Neural cell (in vitro differentiated cells): ENCODE results near the gene PTPRN2. TPM values are rescaled to one million over a fixed set of nuclear protein-coding genes. Genes with fewer than 3 reads are reported as not detected.

Experiments
- H2AFZ ChIP-seq: fragments of 200-600, 300-800 bp; sonication (generic), shearing (Covaris generic); 2 replicates; pipeline ENCODE4 v1.6.0; 2014; ENCODE audit warnings: low read depth, mild to moderate bottlenecking, antibody characterized with exemption, low read length, moderate library complexity
- H3F3A ChIP-seq: fragments of 200-600 bp; shearing (Covaris generic); 2 replicates; pipeline ENCODE4 v1.6.1; 2016; ENCODE audit warnings: mild to moderate bottlenecking, moderate library complexity, mixed read lengths, antibody characterized with exemption, low read length; ENCODE audit not compliant: insufficient read depth, poor library complexity, severe bottlenecking
- H3K27ac ChIP-seq: fragments of 200-600, 300-800 bp; sonication (generic), shearing (Covaris generic); 2 replicates; pipeline ENCODE4 v1.5.1; 2014; ENCODE audit warnings: mild to moderate bottlenecking, low read length, moderate library complexity
- H3K27me3 ChIP-seq: fragments of 300-800, 200-600 bp; sonication (generic), shearing (Covaris generic); 2 replicates; pipeline ENCODE4 v1.6.0; 2014; ENCODE audit warnings: mild to moderate bottlenecking, low read depth, low read length, moderate library complexity; ENCODE audit not compliant: insufficient read depth
- H3K36me3 ChIP-seq: fragments of 300-800, 200-600 bp; sonication (generic), shearing (Covaris generic); 2 replicates; pipeline ENCODE4 v1.5.1; 2014; ENCODE audit warnings: mild to moderate bottlenecking, antibody characterized with exemption, low read length, moderate library complexity; ENCODE audit not compliant: insufficient read depth
- H3K4me2 ChIP-seq: fragments of 300-800, 200-600 bp; sonication (generic), shearing (Covaris generic); 2 replicates; pipeline ENCODE4 v1.6.0; 2014; ENCODE audit warnings: mild to moderate bottlenecking, low read length
- H3K4me3 ChIP-seq: fragments of 300-800, 200-600 bp; sonication (generic), shearing (Covaris generic); 2 replicates; pipeline ENCODE4 v1.5.1; 2014; ENCODE audit warnings: mild to moderate bottlenecking, low read length, moderate library complexity
- H3K79me2 ChIP-seq: fragments of 200-600 bp; shearing (Covaris generic); replicated peaks from 2 replicates; pipeline ENCODE4 v1.6.0; 2014; ENCODE audit warnings: mild to moderate bottlenecking, low read length, moderate library complexity; ENCODE audit not compliant: insufficient read depth
- H3K9ac ChIP-seq: fragments of 300-800, 200-600 bp; sonication (generic), shearing (Covaris generic); 2 replicates; pipeline ENCODE4 v1.6.1; 2016; ENCODE audit warnings: mild to moderate bottlenecking, low read length, mixed read lengths
- H3K9me2 ChIP-seq: fragments of 200-600 bp; shearing (Covaris generic); 2 replicates; pipeline ENCODE4 v1.6.1; 2016; ENCODE audit warnings: mild to moderate bottlenecking, low read length, mixed read lengths; ENCODE audit not compliant: insufficient read depth
- H3K9me3 ChIP-seq: fragments of 200-600, 300-800 bp; sonication (generic), shearing (Covaris generic); 2 replicates; pipeline ENCODE4 v1.6.1; 2016; ENCODE audit warnings: mild to moderate bottlenecking, mixed run types, low read length, moderate library complexity, mixed read lengths
- H4K20me1 ChIP-seq: fragments of 200-600 bp; shearing (Covaris generic); 2 replicates; pipeline ENCODE4 v1.6.1; 2016; ENCODE audit warnings: mild to moderate bottlenecking, mixed run types; ENCODE audit not compliant: insufficient read depth
- EP300 ChIP-seq: fragments of 450-650 bp; conservative IDR thresholded peaks from 2 replicates; pipeline ENCODE4 v1.6.1; 2014; ENCODE audit warnings: antibody characterized with exemption, mild to moderate bottlenecking, moderate library complexity; ENCODE audit not compliant: poor library complexity, severe bottlenecking
- EZH2 ChIP-seq: fragments of 200-600, 300-800 bp; shearing (Covaris generic), sonication (generic); IDR thresholded peaks from 2 replicates; pipeline ENCODE4 v1.6.1; 2014; ENCODE audit warnings: antibody characterized with exemption, low read length, borderline replicate concordance, mild to moderate bottlenecking; ENCODE audit not compliant: insufficient read depth, poor library complexity, severe bottlenecking
- MXI1 ChIP-seq: fragments of 450-650 bp; conservative IDR thresholded peaks from 2 replicates; pipeline ENCODE4 v1.6.1; 2014; ENCODE audit warnings: antibody characterized with exemption, mild to moderate bottlenecking; ENCODE audit not compliant: poor library complexity, severe bottlenecking
- POLR2AphosphoS5 ChIP-seq: IDR thresholded peaks from 2 replicates; pipeline ENCODE4 v1.6.1; 2012
- RAD21 ChIP-seq: fragments of 450-650 bp; conservative IDR thresholded peaks from 2 replicates; pipeline ENCODE4 v1.6.1; 2014; ENCODE audit warnings: antibody characterized with exemption, mild to moderate bottlenecking, moderate library complexity
- SMC3 ChIP-seq: fragments of 450-650 bp; conservative IDR thresholded peaks from 2 replicates; pipeline ENCODE4 v1.6.1; 2014; ENCODE audit warnings: antibody characterized with exemption, mild to moderate bottlenecking, moderate library complexity; ENCODE audit not compliant: poor library complexity
- TAF1 ChIP-seq: IDR thresholded peaks from 2 replicates; pipeline ENCODE4 v1.6.1; 2012; ENCODE audit warnings: low read depth
- polyA plus RNA-seq: library from polyadenylated mRNA; depleted of rRNA; stranded (reverse); fragments of >200 nt; gene quantifications from 2 replicates; pipeline ENCODE4 v1.2.3, GENCODE V29; 2014
- TF ChIP-seq, protein P1 (sequence below): fragments of 450-650 bp; IDR thresholded peaks from 2 replicates; pipeline ENCODE4 v1.5.1; 2014; ENCODE audit warnings: antibody characterized with exemption, mild to moderate bottlenecking, moderate library complexity; ENCODE audit not compliant: poor library complexity, severe bottlenecking
- TF ChIP-seq, protein P2 (sequence below): IDR thresholded peaks from 2 replicates; pipeline ENCODE4 v1.6.1; 2012; ENCODE audit warnings: borderline replicate concordance

Gene PTPRN2
- polyA plus RNA-seq, 1 donor from 2014 or later, result 31.0 TPM

DNA sequence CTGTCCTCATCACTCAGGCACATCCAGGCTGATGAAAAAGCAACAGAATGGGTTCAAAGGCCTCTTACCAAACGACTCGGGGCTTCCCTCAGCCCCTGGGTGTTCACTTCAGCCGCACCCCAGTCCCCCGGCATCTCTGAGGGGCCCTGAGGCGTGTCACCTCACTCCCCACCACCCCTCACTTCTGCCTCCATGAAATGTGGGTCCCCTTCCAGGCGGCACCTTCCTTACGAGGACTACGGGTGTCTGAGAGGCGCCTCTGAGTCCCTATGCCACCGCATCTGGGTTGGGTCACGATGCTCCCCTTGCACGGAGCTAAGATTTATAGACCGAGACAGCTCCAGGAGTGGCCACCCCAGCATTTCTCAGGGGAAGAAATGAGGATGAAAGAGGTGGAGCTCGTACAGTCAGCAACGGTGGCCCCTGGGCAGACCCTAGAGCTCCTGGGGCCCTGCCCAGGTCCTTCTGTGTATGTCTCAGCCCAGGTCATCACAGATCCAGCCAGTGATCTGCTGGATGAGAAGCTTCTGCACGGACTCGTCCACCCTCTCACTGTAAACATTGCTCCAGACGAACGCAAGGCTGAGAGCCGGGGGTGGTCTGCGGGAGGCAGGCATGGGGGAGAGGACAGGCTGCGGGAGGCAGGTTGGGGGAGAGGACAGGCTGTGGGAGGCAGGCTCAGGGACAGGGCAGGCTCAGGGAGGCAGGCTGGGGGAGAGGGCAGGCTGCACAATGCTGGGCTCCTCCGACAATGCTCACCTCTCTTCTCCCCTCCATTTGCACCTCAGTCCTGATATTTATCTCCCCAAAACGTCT lies 842.6 kb downstream of the PTPRN2 start:
- Histone ChIP-seq H3K27me3 (no peaks in the 10 kb centered on the region), H3K4me3 (no peak overlapping the region)

DNA sequence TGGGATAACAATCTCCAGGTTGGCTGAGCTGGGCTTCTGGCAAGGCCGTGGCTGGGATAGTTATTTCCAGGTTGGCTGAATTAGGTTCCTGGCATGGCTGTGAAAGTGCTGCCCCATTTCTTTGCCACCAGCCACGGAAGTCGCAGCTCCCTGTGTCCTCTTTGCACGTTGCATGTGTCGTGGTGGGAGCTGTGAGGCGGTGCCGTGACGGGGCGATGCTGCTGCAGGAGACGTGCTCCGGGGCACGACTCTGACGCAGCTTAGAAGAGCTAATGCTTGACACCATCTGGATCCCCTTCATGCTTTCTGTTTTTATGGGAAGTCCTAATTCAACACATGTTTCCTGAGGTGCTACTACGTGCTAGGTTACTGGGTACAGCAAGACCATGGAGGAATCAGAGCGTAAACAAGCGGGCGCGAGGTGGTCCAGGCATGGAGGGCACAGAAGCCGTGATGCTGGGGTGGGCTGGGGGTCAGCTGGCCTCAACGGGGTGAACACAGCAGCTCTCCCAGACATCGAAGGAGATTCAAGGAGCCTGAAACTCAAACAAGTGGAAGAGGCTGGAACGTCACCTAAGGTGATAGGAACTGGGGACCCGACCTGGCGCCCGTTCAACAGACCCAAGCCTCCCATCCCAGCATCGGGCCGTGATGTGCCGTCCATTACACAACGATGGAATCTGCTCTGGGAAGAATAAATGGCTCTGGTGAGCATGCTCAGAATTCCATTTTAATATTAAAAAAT lies 843.7 kb downstream of the PTPRN2 start:
- no peak overlapping the region for H3K9ac ChIP-seq
- H3K36me3 ChIP-seq, result no peaks in the 10 kb centered on the region
- no peaks in the 10 kb centered on the region for H3K27me3 ChIP-seq
- no peak overlapping the region for H2AFZ ChIP-seq
- no peaks in the 10 kb centered on the region for H3F3A ChIP-seq
- TF ChIP-seq EP300 (no peak), TAF1 (no peak), RAD21 (no peak), EZH2 (no peak), MXI1 (no peak), SMC3 (no peak), POLR2AphosphoS5 (no peak)
- TF ChIP-seq, protein P1, sequence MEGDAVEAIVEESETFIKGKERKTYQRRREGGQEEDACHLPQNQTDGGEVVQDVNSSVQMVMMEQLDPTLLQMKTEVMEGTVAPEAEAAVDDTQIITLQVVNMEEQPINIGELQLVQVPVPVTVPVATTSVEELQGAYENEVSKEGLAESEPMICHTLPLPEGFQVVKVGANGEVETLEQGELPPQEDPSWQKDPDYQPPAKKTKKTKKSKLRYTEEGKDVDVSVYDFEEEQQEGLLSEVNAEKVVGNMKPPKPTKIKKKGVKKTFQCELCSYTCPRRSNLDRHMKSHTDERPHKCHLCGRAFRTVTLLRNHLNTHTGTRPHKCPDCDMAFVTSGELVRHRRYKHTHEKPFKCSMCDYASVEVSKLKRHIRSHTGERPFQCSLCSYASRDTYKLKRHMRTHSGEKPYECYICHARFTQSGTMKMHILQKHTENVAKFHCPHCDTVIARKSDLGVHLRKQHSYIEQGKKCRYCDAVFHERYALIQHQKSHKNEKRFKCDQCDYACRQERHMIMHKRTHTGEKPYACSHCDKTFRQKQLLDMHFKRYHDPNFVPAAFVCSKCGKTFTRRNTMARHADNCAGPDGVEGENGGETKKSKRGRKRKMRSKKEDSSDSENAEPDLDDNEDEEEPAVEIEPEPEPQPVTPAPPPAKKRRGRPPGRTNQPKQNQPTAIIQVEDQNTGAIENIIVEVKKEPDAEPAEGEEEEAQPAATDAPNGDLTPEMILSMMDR, result no peak
- TF ChIP-seq, protein P2, sequence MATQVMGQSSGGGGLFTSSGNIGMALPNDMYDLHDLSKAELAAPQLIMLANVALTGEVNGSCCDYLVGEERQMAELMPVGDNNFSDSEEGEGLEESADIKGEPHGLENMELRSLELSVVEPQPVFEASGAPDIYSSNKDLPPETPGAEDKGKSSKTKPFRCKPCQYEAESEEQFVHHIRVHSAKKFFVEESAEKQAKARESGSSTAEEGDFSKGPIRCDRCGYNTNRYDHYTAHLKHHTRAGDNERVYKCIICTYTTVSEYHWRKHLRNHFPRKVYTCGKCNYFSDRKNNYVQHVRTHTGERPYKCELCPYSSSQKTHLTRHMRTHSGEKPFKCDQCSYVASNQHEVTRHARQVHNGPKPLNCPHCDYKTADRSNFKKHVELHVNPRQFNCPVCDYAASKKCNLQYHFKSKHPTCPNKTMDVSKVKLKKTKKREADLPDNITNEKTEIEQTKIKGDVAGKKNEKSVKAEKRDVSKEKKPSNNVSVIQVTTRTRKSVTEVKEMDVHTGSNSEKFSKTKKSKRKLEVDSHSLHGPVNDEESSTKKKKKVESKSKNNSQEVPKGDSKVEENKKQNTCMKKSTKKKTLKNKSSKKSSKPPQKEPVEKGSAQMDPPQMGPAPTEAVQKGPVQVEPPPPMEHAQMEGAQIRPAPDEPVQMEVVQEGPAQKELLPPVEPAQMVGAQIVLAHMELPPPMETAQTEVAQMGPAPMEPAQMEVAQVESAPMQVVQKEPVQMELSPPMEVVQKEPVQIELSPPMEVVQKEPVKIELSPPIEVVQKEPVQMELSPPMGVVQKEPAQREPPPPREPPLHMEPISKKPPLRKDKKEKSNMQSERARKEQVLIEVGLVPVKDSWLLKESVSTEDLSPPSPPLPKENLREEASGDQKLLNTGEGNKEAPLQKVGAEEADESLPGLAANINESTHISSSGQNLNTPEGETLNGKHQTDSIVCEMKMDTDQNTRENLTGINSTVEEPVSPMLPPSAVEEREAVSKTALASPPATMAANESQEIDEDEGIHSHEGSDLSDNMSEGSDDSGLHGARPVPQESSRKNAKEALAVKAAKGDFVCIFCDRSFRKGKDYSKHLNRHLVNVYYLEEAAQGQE, result no peak
- no peaks in the 10 kb centered on the region for H3K9me2 ChIP-seq
- no peak overlapping the region for H3K27ac ChIP-seq
- no peaks in the 10 kb centered on the region for H4K20me1 ChIP-seq
- H3K4me2 ChIP-seq, result no peak overlapping the region
- H3K4me3 ChIP-seq, result no peak overlapping the region
- no peaks in the 10 kb centered on the region for H3K79me2 ChIP-seq
- no peaks in the 10 kb centered on the region for H3K9me3 ChIP-seq

More for the DNA sequence above, 842.6 kb downstream of the PTPRN2 start:
- Histone ChIP-seq H3F3A (no peaks in the 10 kb centered on the region), H2AFZ (no peak overlapping the region), H3K9me3 (no peaks in the 10 kb centered on the region), H3K79me2 (no peaks in the 10 kb centered on the region), H3K27ac (no peak overlapping the region), H3K9ac (no peak overlapping the region), H3K4me2 (no peak overlapping the region), H4K20me1 (no peaks in the 10 kb centered on the region), H3K9me2 (no peaks in the 10 kb centered on the region), H3K36me3 (no peaks in the 10 kb centered on the region)
- no peak for TF ChIP-seq POLR2AphosphoS5
- no peak for TF ChIP-seq RAD21
- TF ChIP-seq, protein P2, result no peak
- no peak for TF ChIP-seq SMC3
- TF ChIP-seq, protein P1, result no peak
